ENCODE data around the gene GBP1.

- no peak for TF ChIP-seq CTCF (conservative IDR thresholded peaks at IDR 0.05; ENCODE audit: low read length)
- no peak for TF ChIP-seq EZH2phosphoT487 (IDR thresholded peaks at IDR 0.05; ENCODE audit: borderline replicate concordance, low read depth, low read length)
Observed at GRCh38 chr1:89114662-89115061, 49.7 kb upstream of the GBP1 start.

All from OCI-LY7 (cell line).